ENCODE measurements around the gene AFDN.

The AFDN gene

GRCh38 chr6:167977717-167978467, 151.2 kb downstream of the AFDN start:
- H3K4me2 ChIP-seq (ENCODE audit: low read depth, low read length, poor library complexity, severe bottlenecking) = no peak overlapping the region
- H3K9me3 ChIP-seq (ENCODE audit: insufficient read depth, low read depth, low read length) = no peaks in the 10 kb centered on the region; the same call in 1 of the 2 replicates
- no peak overlapping the region for H3K9ac ChIP-seq (ENCODE audit: low read depth, low read length, poor library complexity, severe bottlenecking)
- no peak overlapping the region for H2AFZ ChIP-seq (ENCODE audit: low read length)
- H3K27me3 ChIP-seq (ENCODE audit: insufficient read depth, low read length, poor library complexity, severe bottlenecking) = no peaks in the 10 kb centered on the region
- TF ChIP-seq EZH2phosphoT487 (IDR thresholded peaks at IDR 0.05; ENCODE audit: borderline replicate concordance) (no peak), CTCF (conservative IDR thresholded peaks at IDR 0.05; ENCODE audit: low read length) (no peak)
- H3K9me2 ChIP-seq (replicated peaks; ENCODE audit: low read depth, low read length) = no peaks in the 10 kb centered on the region
- H3K79me2 ChIP-seq (ENCODE audit: insufficient read depth, low read length) = no peaks in the 10 kb centered on the region
- H3K36me3 ChIP-seq (ENCODE audit: insufficient read depth, low read length) = no peaks in the 10 kb centered on the region
- no peak overlapping the region for H3K4me3 ChIP-seq (ENCODE audit: low read length, poor library complexity, severe bottlenecking)
- no peaks in the 10 kb centered on the region for H3K4me1 ChIP-seq (ENCODE audit: insufficient read depth, low read length, poor library complexity, severe bottlenecking)
- no peaks in the 10 kb centered on the region for H4K20me1 ChIP-seq (ENCODE audit: insufficient read depth, low read length, poor library complexity, severe bottlenecking)
- H3F3A ChIP-seq (ENCODE audit: low read depth) = no peaks in the 10 kb centered on the region

- Histone ChIP-seq H3K79me2 (ENCODE audit: insufficient read depth, low read length) (no peaks in the 10 kb centered on the region), H4K20me1 (ENCODE audit: insufficient read depth, low read length, poor library complexity, severe bottlenecking) (no peaks in the 10 kb centered on the region), H3K9ac (ENCODE audit: low read depth, low read length, poor library complexity, severe bottlenecking) (no peak overlapping the region), H3K4me2 (ENCODE audit: low read depth, low read length, poor library complexity, severe bottlenecking) (no peak overlapping the region), H2AFZ (ENCODE audit: low read length) (no peak overlapping the region), H3K4me3 (ENCODE audit: low read length, poor library complexity, severe bottlenecking) (no peak overlapping the region), H3K9me2 (replicated peaks; ENCODE audit: low read depth, low read length) (no peaks in the 10 kb centered on the region), H3K9me3 (ENCODE audit: insufficient read depth, low read depth, low read length) (no peaks in the 10 kb centered on the region; the same call in 1 of the 2 replicates), H3F3A (ENCODE audit: low read depth) (no peaks in the 10 kb centered on the region), H3K4me1 (ENCODE audit: insufficient read depth, low read length, poor library complexity, severe bottlenecking) (no peaks in the 10 kb centered on the region), H3K36me3 (ENCODE audit: insufficient read depth, low read length) (no peaks in the 10 kb centered on the region), H3K27me3 (ENCODE audit: insufficient read depth, low read length, poor library complexity, severe bottlenecking) (no peaks in the 10 kb centered on the region)
- no peak for TF ChIP-seq EZH2phosphoT487 (IDR thresholded peaks at IDR 0.05; ENCODE audit: borderline replicate concordance)
- no peak for TF ChIP-seq CTCF (conservative IDR thresholded peaks at IDR 0.05; ENCODE audit: low read length)
Observed at GRCh38 chr6:167978607-167979006, 151.9 kb downstream of the AFDN start.

- H4K20me1 ChIP-seq (ENCODE audit: insufficient read depth, low read length, poor library complexity, severe bottlenecking) = no peaks in the 10 kb centered on the region
- no peak overlapping the region for H3K4me2 ChIP-seq (ENCODE audit: low read depth, low read length, poor library complexity, severe bottlenecking)
- H3K4me1 ChIP-seq (ENCODE audit: insufficient read depth, low read length, poor library complexity, severe bottlenecking) = no peaks in the 10 kb centered on the region
- H3K27me3 ChIP-seq (ENCODE audit: insufficient read depth, low read length, poor library complexity, severe bottlenecking) = no peaks in the 10 kb centered on the region
- no peak for TF ChIP-seq CTCF (conservative IDR thresholded peaks at IDR 0.05; ENCODE audit: low read length)
- H3F3A ChIP-seq (ENCODE audit: low read depth) = no peaks in the 10 kb centered on the region
- H3K79me2 ChIP-seq (ENCODE audit: insufficient read depth, low read length) = no peaks in the 10 kb centered on the region
- H3K9me2 ChIP-seq (replicated peaks; ENCODE audit: low read depth, low read length) = no peaks in the 10 kb centered on the region
- H2AFZ ChIP-seq (ENCODE audit: low read length) = no peak overlapping the region
- H3K4me3 ChIP-seq (ENCODE audit: low read length, poor library complexity, severe bottlenecking) = no peak overlapping the region
- no peaks in the 10 kb centered on the region; the same call in 1 of the 2 replicates for H3K9me3 ChIP-seq (ENCODE audit: insufficient read depth, low read depth, low read length)
- no peaks in the 10 kb centered on the region for H3K36me3 ChIP-seq (ENCODE audit: insufficient read depth, low read length)
- H3K9ac ChIP-seq (ENCODE audit: low read depth, low read length, poor library complexity, severe bottlenecking) = no peak overlapping the region
Observed at GRCh38 chr6:167979436-167980139, 152.9 kb downstream of the AFDN start.
